GM19043 (cell line): ENCODE data around the gene SENP6.
A peak's percentile ranks its signal among the peaks of the same experiment; 100 is the strongest.
"Not testable (repeated sequence)": the region's sequence is repeated elsewhere in the genome, so short reads cannot be mapped to it uniquely, and the experiment has no call there.

Experiments
- ATAC-seq: cut with Tn5 transposase; IDR thresholded peaks from one replicate; pipeline ENCODE4 v1.9.1; 2021; ENCODE audit warnings: low read depth; ENCODE audit not compliant: unreplicated experiment

SENP6 gene

DNA sequence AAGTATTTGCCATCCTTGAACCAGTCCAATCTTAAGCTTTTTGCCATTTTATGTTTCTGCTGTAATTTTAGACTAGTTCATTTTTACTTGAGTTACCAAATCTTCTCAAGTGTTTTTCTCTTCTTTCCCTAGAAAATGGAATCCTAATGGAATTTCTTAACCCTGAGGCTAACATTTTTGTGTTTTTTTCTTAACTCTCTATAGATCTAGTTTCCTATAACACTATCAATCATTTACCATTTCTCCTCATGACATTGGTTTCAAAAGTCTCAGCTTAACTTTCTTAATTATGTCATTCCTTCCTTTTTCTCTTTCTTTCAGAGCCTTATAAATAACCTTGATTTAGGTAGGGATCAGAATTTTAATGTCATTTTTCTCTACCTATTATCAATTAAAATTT, 54.8 kb downstream of the SENP6 start:
- no peak for ATAC-seq

DNA sequence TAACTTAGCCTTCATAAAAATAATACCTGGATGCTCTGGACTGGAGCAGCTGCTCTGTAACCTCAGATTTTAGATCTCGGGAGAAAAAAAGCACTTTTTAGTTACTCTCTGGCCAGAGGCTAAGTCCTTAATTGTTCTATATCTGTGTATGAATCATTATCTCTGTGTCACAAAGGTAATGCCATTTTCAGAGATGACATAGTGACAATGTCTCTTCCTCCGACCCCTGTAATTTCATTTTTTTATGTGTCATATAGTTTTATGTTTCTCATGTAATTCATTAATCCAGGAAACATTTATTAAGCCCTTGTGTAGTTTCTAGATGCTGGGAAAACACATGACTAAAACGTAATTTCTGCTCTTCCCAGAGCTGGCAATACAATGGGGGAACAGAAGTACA, 55.6 kb downstream of the SENP6 start:
- ATAC-seq: no peak

- no peak for ATAC-seq
Observed at GRCh38 chr6:75666592-75666991, 64.9 kb downstream of the SENP6 start.

GRCh38 chr6:75673884-75674283, 72.2 kb downstream of the SENP6 start:
- no peak for ATAC-seq

DNA sequence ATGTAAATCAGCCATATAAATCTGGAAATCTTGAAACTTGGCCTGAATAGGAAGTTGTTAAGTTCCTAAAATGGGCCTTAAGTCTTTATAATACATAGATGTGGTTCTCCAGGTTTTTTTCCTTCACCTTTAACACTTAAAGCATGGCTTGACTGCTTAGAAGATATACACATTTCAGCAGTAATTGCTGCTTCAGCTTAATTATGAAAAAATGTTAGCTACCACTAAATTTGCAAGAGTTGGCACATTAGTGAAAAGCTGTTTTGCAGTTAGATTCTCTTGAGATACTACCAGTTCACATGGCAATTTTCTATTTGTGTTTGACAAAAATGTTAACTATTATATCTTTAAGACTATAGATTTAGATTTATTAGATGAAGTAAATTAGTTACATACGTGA, 74.7 kb downstream of the SENP6 start:
- no peak for ATAC-seq

DNA sequence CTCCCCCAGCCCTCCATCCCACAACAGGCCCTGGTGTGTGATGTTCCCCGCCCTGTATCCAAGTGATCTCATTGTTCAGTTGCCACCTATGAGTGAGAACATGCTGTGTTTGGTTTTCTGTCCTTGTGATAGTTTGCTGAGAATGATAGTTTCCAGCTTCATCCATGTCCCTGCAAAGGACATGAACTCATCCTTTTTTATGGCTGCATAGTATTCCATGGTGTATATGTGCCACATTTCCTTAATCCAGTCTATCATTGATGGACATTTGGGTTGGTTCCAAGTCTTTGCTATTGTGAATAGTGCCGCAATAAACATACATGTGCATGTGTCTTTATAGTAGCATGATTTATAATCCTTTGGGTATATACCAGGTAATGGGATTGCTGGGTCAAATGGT, 80.9 kb downstream of the SENP6 start:
- ATAC-seq: not testable (repeated sequence)

GRCh38 chr6:75683005-75683404, 81.3 kb downstream of the SENP6 start:
- ATAC-seq: not testable (repeated sequence)

- not testable (repeated sequence) for ATAC-seq
Observed at GRCh38 chr6:75687535-75687934, 85.9 kb downstream of the SENP6 start.

DNA sequence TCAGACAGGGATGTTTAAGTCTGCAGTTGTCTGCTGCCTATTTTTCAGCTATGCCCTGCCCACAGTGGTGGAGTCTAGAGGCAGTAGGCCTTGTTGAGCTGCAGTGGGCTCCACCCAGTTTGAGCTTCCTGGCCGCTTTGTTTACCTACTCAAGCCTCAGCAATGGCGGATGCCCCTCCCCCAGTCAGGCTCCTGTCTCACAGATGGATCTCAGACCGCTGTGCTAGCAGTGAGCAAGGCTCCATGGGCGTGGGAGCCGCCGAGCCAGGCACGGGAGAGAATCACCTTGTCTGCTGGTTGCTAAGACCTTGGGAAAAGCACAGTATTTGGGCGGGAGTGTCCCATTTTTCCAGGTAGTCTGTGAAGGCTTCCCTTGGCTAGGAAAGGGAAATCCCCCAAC, 86.3 kb downstream of the SENP6 start:
- ATAC-seq: not testable (repeated sequence)

DNA sequence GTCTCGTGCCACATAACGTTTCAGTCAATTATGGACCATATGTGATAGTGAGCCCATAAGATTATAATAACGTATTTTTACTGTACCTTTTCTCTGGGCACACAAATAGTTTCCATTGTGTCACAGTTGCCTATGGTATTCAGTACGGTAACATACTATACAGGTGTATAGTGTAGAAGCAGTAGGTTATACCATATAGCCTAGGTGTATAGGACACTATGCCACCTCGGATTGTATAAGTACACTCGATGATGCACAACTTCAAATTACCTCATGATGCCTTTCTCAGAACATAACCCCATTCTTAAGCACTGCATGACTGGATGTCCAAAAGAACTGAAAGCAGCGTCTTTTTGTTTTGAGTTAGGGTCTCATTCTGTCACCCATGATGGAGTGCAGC, 87.9 kb downstream of the SENP6 start:
- no peak for ATAC-seq

GRCh38 chr6:75691012-75691411, 89.3 kb downstream of the SENP6 start:
- no peak for ATAC-seq

DNA sequence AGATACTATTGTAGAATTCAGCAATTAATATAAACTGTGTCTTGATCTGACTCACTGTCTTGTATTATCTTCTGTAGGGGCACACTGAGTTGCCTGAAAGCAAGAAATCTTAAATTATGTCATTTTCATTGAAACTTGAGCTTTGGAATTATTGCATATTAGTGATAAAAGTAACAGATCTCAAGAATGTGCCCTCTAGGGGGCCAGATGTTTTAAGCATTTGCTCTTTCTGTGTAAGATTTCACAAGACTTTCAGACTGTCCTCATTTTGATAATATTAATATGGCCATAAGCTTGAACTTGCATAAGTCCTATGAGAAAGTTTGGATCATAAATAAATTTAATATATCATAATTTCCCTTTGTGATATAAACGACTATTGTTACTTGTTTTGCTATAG, 91.9 kb downstream of the SENP6 start:
- no peak for ATAC-seq

DNA sequence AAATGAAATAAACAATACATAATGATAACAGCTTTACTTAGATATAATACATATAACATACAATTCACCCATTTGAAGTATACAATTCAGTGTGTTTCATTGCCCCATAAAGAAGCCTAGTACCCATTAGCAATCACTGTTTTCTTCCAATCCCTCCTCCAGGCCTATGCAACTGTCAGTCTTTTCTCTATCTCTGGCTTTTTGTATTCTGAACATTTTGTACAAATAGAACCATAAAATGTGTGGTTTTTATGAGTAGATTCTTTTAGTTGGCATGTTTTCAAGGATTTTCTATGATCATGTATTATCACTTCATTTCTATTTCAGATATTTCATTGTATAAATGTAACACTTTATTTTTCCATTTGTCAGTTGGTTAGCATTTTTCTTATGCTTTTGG, 92.7 kb downstream of the SENP6 start:
- ATAC-seq: no peak

- ATAC-seq: not testable (repeated sequence)
Observed at GRCh38 chr6:75708334-75708733, 106.7 kb downstream of the SENP6 start.

DNA sequence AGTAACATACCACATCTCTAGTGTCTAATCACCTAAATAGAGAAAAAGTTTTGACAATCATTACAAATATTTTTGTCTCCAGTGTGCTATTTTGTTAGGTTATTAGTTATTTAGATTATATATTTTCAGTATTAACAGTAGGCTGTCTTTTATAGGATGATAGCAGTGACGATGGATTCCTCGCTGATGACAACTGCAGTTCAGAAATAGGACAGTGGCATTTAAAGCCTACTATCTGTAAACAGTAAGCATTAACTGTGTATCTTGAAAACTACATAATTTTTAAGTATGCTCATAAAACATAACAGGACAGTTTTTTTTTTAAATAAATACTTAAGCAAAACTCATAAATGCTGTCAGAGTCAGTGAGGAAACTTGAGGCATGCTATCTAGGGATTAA, 109.5 kb downstream of the SENP6 start:
- ATAC-seq: no peak

- no peak for ATAC-seq
Observed at GRCh38 chr6:75719133-75719532, 117.5 kb downstream of the SENP6 start.

GRCh38 chr6:75723382-75723781, 121.7 kb downstream of the SENP6 start:
- no peak for ATAC-seq

DNA sequence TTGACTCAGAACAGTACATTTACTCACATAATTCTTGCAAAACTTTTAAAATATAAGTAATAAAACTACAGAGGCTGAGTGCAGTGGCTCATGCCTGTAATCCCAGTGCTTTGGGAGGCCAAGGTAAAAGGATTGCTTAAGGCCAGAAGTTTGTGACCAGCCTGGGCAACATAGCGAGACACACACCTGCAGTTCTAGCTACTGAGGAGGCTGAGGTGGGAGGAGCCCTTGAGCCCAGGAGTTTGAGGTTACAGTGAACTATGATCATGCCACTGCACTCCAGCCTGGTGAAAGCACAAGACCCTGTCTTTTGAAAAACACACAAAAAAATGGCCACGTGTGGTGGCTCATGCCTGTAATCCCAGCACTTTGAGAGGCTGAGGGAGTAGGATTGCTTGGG, 125.5 kb downstream of the SENP6 start:
- ATAC-seq: no peak

DNA sequence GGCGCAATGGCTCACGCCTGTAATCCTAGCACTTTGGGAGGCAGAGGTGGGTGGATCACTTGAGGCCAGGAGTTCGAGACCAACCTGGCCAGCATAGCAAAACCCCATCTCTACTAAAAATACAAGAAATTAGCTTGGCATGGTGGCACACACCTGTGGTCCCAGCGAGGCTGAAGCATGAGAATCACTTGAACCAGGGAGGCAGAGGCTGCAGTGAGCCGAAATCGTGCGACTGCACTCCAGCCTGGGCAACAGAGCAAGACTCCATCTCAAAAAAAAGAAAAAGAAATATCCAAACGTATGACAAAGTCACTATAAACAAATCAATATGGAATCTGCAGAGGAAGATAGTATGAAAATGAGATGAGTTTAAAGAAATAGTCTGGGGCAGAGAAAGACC, 129.3 kb downstream of the SENP6 start:
- ATAC-seq: not testable (repeated sequence)

GRCh38 chr6:75735491-75736186, 134.0 kb downstream of the SENP6 start:
- ATAC-seq: peak; percentile 86

DNA sequence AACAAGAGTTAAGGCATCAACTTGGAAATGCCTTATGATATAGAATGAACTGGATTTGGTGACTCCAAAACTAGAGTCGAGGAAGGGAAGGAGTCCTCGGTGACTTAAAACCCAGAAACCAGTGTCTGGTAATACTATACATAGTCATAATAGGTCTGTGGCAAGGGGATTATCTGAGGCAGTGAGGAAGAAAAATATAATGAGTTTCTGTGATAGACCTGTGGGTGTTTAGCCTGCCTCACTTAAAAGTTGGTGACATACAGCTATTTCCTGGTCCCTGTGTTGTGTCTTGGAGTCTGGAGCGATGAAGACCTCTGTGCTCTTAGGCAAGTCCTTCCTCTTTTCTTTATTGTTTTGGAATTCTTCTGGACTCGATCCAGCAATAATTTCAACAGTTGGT, 142.3 kb downstream of the SENP6 start:
- no peak for ATAC-seq

DNA sequence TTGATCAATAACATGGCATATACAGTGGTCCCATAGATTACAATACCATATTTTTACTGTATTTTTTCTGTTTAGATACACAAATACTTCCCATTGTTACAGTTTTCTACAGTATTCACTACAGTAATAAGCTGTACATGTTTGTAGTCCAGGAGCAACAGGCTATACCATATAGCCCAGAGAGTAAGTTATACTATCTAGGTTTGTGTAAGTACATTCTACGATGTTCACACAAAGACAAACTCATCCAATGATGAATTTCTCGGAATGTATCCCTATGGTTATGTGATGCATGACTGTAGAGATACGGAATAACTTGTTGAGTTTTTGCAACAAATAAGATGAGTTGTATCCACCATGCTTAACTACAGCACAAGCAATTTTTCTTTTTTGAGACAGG, 143.7 kb downstream of the SENP6 start:
- no peak for ATAC-seq

DNA sequence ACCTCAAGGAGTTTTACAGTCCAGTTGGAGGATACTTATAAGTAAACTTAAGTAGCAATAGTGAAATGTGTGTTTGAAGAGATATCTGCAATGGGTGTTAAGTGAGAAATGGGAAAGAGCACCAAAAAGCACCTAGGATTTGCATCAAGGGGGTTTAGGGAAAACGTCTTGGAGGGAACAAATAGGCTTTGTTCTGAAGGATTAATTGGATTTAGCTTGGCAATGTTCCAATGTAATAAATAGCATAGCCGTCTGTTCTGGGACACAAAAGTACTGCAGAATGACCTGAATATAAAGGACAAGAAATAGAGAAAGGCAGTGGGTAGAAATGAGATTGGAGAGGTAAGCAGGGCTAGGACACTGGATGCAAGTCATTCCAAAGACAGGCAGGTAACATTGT, 144.5 kb downstream of the SENP6 start:
- ATAC-seq: no peak
